ENCODE measurements around the gene ITGAL.

The ITGAL gene

DNA sequence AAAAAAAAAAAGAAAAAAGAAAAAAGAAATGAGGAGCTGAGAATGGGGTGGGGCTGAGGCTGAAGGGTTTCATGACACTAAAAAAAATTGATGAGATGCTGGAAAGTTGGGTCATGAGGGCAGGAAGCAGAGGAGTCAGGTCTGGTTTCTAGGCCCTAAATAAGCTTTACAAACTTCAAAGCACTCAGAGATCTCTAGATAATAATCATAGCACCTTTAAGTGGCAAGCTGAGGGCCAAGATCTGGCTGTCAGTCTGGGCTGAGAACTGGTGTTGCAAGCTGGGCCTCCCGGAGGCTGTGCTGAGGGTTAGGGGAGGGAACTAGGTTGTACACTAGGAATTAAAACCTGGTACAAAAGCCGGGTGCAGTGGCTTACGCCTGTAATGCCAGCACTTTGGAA is 79.2 kb downstream of the ITGAL start:
- peak; percentile 66 to 84 for DNase-seq

DNA sequence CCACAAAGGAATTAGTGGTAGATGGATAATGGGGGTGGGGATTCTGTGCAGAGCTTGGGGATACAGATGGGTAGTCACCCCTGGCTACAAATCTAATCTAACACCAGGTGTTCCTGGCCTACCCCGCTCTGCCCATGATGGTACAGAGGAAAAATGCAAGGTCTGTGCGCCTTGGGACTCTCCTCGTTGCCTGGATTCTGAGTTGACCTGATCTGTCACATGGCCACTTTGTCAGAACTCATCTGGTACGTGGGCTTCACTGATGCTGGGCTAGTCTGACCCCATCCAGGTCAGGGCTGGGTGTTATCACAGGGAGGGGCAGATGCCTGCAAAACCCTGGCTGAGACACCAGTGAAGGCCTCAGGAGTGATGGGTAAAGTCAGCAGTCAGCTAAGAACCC is 80.4 kb downstream of the ITGAL start:
- DNase-seq = no peak

DNA sequence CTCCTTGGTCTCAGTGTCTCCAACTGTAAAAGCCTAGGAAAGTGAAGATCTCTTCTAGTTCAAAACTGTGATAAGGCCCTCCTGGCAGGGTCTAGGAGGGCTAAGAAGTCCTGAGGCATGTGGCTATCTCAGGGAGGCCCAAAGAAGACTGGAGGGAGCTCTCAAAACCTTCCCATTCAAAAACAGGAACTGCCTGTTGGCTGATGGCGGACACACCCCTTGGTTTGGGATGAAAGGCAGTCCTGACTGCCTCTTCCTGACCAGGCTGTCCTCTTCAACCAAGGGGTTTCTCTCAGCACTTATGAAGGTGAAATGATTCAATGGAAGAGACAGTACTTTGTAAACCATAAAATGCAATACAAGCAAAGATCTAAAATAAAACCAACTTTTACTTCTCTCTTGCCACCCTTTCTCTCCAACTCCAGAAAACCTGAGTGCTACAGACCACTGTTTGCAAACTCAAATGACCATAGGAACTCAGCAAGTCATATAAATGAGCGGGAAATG is 80.9 kb downstream of the ITGAL start:
- DNase-seq = no peak

DNA sequence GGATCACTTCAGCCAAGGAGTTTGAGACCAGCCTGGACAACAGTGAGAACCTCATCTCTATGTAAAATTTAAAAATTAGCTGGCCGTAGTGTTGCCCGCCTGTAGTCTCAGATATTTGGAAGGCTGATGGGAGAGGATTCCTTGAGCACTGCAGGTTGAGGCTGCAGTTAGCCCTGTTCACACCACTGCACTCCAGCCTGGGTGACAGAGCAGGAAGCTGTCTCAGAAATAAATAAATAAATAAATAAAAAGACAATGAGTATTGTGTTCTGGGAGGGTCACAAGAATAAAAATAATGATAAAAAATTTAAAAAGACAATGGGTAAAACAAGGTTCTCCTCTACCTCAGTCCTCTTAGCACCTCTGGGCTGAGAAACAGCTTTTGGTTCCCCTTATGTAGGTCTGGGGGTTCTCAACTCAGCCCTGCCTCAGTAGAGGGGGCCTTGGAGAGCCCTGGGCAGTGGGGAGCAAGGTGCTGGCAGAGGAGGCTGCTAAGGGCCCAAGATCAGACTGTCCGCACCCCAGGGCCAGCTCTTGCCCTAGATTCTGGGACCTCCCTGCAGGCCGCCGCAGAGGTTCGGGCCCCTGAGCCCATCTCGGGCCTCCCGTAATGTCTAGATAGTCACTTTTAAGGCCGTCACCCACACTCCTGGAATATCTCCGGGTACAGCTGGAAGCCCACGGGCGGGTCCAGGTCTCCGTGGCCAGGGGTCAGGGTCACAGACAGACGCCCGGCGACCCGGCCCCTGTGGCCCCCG is 82.2 kb downstream of the ITGAL start:
- no peak for DNase-seq

DNA sequence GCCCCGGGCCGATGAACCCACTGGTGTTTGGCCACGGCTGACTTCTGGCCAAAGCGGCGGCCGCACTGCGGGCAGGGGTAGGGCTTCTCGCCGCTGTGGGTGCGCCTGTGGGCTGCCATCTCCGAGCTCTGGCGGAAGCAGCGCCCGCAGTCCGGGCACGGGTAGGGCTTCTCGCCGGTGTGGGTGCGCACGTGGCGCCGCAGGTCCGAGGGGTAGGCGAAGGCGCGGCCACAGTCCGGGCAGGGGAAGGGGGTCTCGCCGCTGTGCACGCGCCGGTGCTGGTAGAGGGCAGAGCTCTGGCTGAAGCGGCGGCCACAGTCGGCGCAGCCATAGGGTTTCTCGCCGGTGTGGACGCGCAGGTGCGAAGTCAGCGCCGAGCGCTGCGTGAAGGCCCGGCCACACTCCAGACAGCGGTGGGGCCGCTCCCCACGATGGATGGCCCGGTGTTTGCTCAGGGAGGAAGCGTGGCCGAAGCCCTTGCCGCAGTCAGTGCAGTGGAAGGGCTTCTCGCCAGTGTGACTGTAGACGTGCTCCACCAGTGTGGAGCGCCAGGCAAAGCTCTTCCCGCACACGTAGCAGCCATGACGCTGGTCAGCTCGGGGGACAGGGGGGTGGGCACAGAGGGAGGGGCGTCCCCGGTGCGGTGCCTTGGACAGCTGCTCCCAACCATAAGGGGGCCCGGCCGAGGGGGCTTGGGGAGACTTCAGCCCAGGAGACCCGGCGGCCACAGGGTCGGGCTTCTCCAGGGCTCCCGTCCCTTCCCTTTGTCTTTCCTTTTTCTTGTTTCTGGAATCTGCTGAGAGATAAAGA is 83.0 kb downstream of the ITGAL start:
- no peak for DNase-seq

DNA sequence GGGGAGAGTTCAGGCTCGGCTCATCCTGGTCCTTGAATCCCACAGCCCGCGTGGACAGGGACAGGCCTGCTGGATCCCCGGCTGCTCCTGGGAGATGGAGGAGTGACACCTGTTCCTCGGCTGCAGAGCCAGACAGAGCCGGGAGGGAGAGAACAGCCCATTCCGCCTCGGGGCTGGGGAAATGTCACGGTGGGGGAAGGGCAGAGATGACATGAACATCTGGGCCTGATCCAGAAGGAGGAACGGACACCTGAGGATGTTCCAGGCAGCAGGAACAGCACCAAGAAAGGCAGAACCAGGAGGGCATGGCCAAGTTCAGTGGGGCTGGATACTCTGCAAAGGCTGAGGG is 83.6 kb downstream of the ITGAL start:
- no peak for DNase-seq

DNA sequence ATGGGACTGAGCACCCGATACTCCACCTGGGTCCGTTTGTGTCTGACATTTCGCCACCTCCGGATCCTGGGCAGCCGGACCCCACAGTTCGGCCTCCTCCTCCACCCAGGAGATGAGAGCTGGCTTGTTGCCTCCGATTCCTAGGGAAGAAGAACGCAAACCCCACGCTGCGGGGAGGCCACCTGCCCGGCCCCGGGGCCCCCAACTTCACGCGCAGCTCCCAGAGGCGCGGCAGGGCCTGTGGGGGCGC is 85.1 kb downstream of the ITGAL start:
- peak in 1 of 2 donors; percentile 54 for DNase-seq

DNA sequence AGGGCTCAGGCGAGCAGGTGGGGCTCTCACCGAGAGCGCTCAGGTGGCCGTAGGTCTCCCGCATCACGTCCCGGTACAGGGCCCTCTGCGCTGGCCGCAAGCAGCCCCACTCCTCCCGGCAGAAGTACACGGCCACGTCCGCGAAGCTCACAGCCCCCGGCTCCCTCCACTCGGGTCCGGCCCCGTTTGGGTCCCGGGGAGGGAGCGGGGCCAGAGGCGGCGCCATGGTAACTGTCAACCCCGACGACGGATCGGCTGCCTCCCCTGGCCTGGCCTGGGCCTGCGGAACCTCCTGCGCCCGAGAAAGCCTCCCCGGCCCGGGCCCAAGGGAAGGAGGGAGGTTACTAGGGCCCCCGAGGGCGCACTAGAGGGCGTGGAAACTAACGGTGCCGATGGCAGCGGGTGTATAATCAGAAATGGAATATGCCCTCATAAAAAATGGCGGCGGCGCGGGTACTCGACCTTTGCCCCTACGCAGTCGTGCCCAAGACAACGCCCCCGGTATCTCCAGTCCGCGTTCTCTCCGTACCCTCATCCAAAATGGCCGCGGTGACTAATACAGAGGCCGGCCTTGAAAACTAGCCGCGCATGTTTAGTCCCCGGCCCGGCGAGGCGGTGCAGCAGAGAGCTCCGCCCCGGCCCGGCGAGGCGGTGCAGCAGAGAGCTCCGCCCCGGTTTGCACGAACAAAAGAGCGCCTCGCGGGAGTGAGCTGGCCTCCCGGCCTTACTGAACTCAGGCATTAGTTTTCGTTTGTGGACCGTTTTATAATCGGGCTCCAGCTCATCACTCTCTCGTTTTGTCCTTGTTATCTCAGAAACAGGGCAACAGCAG is 85.6 kb downstream of the ITGAL start, which contains the start of gene ZNF764:
TSS of gene ZNF764 (minus strand) at position 418 of the 832 bp plus-strand sequence. CDS start at position 226, 192 bp downstream.
- DNase-seq = peak; percentile 98 to 99

DNA sequence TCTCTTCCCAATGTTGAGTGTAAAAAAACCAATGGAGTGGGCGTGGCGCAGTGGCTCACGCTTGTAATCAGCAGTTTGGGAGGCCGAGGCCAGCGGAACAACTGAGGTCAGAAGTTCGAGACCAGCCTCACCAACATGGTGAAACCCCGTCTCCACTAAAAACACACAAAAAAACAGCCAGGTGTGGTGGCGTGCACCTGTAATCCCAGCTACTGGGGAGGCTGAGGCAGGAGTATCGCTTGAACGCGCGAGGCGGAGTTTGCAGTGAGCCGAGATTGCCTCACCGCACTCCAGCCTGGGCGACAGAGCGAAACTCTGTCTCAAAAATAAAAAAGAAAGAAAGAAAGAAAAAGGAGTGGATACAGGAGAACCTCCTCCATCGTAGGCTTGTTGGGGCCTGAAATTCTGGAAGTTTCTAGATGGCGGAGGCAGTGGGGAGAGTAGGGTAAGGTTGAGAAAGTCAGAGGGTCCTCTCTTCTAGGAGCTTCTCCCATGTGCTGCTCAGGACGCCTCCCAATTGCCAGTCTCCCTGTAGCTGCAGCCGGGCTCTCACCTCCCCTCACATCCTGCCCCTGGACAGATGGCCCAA is 86.3 kb downstream of the ITGAL start:
- no peak for DNase-seq

DNA sequence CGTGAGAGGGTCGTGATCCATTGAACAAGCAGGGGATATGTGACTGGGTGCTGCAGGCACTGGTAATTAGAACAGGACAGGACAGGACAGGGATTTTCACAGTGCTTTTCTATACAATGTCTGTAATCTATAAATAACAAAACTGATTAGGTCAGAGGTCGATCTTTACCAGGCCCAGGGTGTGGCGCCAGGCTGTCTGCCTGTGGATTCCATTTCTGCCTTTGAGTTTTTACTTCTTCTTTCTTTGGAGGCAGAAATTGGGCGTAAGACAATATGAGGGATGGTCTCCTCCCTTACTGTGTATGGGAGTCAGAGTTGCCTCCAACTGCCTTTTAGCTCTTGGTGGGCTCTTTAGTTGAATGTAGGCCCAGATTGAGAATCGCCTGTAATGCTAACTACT is 87.1 kb downstream of the ITGAL start:
- DNase-seq = no peak

DNA sequence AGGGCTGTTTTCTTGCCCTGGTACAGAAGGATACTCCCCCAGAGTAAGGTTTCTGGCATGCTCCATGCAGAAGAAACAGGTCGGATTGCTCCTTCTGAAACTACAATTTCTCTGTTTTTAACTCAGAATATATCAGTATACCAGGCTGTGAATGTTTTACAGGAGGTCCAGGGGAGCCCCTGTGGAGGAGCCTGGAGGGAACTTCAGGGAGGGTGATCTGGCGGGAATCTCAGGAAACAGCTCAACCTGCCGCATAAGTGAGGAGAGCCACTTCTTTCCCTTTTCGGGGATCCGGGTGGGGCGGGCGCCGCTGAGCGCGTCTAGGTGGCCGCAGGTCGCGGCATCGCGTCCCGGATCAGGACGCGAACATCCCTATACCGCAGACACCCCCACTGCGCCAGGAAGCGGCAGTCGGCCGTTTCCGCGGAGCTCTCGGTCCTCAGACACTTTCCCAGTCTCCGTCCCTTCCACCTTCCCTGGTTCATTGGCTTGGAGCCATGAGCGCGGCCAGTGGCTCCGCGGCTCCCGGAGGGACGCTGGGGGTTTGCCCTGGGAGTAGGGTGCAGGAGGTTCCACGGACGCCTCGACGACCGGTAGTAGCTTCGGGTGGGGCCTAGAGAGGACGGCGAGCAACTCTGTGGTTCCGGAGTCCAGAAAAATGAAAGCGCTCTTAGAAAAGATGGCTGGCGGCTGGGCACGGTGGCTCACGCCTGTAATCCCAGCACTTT is 88.7 kb downstream of the ITGAL start:
- peak; percentile 31 to 43 for DNase-seq

DNA sequence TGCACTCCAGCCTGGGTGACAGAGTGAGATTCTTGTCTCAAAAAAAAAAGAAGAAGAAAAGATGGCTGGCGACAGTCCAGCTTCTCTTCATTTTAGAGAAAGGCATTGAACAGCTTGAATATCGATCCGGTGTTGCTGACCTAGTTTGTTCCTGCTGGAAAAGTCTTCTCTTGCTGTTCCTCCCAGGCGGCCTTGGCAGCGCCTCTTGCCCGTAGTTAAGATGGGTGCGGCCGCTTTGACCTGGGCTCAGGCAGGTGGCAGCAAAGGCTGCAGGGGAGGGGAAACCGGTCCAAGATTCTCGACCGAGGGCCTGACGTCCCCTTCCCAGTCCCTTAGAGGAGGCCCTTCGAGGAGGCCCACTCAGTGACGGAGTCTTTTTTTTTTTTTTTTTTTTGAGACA is 89.5 kb downstream of the ITGAL start:
- no peak for DNase-seq

DNA sequence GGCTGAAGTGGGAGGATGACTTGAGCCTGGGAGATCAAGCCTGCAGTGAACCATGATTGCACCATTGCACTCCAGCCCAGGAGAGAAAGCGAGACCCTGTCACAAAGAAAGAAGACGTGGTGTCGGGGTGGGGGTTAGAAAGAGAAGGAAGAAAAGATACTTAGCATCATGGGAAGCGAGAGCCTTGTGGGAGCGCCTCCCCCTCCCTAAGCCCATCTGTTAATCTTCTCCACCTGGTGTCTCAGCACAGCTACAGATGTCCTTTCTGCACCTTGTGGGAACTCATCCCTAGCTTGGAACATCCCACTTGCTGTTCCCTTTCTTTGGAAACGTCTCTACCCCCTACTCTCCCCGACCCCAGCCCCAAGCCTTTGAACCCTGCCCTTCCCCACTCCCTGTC is 93.0 kb downstream of the ITGAL start:
- no peak for DNase-seq

DNA sequence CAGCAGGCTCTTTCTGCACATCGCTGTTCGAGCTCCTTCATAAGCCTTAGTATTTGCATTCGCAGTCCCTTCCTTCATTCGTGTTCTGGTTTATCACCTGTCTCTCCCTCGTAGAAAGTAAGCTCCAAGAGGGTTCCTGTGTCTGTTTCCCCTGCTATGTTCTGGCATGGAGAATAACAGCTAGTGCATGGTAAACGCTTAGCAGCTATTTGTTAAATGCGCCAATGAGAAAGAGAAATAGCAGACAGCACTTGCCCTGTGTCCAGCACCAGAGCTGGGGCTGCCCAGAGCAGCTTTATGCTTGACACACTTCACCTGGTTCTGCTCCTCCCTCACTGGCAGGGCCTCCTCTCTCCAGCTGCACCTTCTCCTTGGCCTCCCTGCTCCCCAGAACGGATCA is 93.4 kb downstream of the ITGAL start:
- DNase-seq = no peak

DNA sequence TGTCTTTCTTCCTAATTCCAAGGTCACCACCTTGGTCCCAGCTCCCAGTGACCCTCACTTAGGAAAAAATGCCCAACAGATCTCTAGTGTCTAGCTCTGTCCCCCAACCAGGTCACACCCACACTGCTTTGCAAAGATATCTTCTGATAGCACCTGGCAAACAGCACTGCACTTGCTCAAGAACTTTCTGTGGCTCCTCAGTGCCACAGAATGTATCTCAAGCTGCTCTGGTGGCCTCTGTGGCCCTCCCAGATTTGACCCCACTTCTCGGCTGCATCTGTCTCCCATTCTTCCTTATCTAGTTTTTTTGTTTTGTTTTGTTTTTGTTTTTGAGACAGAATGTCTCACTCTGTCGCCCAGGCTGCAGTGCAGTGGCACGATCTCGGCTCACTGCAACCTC is 94.0 kb downstream of the ITGAL start:
- no peak for DNase-seq

DNA sequence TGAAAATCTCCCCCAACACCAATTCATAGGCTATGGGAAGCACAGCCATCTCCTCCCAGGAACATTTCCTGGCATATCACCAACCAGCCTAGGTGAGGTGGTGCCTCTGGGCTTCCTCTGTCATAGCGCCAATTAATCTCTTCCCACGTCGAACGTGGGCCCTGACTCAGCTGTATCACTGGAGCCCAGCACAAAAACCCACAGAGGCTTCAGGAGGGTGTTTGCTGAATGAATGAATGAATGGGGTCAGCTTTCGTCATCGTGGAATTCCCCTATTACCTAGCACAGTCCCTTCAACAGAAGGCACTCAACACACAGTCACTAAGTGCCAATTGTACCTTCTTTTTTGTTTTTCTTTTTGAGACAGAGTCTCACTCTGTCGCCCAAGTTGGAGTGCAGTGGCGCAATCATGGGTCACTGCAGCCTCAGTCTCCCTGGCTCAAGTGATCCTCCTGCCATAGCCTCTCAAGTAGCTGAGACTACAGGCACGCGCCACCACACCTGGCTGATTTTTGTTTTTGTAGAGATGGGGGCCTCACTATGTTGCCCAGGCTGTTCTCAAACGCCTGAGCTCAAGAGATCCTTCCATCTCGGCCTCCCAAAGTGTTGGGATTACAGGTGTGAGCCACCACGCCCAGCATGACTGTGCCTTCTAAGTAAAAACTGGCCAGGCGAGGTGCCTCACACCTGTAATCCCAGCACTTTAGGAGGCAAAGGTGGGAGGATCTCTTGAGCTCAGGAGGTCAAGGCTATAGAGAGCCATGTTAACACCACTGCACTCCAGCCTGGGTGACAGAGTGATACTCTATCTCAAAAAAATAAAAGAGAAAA is 94.8 kb downstream of the ITGAL start:
- DNase-seq = peak; percentile 57 to 68

DNA sequence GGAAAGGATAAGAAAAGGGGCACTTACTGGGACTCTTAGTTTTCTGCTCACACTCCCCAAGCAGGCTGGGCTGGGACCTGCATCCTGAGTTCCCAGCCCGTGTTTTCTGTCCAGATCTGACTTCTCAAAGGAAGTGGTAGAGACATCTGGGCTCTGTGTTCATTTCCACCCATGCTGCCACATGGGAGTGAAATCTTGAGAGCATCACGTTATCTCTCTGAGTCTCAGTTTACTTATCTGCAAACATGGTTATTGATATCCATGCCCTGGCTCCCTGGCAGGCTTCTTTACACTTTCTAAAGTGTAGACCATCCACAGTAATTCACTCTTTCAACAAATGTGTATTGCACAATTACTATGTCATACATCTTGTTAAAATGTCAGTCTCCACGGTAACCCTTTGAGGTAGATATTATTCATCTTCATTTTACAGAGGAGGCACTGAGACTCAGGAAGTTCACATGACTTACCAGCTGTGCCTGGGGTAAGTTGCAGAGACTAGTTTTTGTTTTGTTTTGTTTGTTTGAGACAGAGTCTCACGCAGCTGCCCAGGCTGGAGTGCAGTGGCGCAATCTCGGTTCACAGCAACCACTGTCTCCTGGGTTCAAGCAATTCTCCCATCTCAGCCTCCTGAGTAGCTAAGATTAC is 95.6 kb downstream of the ITGAL start:
- peak; percentile 71 to 73 for DNase-seq

DNA sequence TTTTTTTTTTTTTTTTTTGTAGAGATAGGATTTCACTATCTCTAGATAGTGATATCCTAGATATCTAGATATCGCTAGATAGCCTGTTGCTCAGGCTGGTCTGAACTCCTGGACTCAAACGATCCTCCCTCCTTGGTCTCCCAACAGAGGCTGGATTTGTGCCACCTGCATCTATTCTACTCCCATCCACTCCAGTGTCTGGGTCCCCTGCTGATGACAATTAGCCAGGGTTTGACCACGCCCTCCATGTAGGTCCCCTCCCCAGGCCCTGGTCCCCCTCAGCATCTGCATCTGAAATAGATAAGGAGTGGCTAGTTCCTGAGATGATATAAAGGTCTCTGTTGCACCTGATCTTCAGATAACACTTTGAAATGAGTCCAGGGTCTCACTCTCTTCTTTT is 96.7 kb downstream of the ITGAL start:
- DNase-seq = no peak

DNA sequence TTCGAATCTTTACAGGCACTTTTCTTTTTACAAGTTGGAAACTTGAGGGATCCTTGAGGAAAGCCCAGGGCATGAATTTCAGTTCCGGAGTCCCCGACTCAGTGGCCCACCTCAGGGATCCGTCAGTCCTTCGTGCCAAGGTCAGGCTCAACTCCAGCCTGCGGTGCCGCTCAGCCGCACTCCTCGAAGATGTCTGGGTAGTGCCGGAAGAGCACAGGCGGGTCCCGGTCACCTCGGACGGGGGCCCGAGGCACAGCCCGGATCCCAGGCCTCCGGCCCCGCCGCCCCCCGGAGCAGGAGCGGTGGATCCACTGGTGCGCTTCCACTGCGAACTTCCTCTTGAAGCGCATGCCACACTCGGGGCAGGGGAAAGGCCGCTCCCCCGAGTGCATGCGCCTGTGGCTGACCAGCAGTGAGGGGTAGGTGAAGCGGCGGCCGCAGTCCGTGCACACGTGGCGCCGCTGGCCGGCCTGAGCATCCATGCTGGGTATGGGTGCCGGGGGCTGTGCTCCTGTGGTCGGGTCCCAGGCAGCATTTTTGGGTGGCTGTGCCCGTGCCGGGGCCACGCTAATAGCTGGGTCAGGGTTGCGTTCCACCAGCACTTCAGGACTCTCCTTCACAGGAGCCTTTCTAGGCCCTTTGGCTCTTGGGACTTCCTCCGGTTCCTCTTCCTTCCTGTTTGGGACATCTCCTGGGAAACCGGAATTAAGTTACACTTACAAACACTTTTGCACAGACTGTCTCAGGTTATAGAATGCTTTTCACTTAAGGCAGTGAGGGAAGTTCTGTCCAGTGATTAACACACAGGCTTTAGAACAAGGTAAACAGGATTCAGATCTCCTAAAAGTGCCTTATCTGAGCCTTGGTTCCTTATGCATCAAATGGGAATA is 97.4 kb downstream of the ITGAL start:
- DNase-seq = no peak
